Cortex of kidney (tissue), 1 donor: ENCODE results near the gene GAN.

Experiments
- DNase-seq: peaks from one replicate; lab custom pipeline; 2025; lab: John Stamatoyannopoulos, UW

Gene GAN

DNA sequence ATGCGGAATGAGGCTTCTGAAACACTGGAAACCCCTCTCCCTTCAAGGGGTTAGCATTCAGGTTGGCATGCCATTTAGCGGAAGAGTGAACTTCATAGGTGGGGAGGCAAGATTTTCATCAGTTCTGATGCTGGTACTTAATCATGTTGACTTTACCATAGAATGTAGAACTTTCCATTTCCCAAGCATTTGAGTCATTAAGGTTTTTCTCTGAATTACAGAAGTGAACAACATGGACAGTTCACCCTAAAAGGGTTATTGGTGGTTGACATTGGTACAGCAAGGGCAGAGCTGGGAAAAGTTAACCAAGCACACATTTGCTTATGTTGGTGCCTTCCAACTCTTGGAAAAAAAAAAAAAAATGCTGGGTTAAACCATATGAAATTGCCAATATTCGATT, 39.1 kb downstream of the GAN start:
- no peak for DNase-seq

- DNase-seq = no peak
Observed at GRCh38 chr16:81357711-81358260, 43.0 kb downstream of the GAN start.

DNA sequence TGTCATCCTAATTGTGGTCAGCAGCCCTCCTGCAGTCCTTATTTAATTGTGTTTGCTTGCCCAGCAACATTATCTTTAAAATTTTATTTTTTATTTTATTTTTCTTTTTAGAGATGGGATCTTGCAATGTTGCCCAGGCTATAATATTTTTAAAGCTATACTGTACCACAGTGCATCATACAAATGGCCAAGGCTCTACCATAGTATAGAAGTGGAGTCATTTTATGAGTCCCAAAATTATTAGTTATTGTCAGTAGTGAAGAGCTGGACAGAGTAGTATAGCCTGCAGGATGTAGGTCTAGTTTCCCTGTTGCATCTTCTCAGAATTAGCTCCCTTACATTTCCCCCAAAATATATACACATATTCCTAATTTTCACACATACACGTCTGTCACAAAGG, 44.1 kb downstream of the GAN start:
- no peak for DNase-seq

DNA sequence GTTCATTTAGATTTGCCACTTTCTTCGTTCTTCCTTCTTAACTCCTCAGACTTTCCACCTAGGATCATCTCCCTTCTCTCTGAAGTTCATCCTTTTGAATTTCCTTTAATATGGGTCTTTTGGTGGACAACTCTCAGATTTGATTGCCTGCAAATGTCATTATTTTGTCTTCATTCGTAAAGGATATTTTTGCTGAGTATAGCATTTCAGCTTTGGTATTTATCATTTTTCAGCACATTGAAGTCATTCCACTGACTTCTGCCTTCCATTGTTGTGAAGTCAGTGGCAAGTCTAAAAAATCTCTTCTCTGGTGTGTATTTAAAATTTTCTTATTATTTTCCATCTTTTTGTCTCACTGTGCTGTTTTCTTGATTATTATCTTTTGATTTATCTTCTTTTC, 45.4 kb downstream of the GAN start:
- DNase-seq = no peak

GRCh38 chr16:81365731-81366130, 51.0 kb downstream of the GAN start:
- no peak for DNase-seq

- no peak for DNase-seq
Observed at GRCh38 chr16:81366316-81366932, 51.7 kb downstream of the GAN start.

DNA sequence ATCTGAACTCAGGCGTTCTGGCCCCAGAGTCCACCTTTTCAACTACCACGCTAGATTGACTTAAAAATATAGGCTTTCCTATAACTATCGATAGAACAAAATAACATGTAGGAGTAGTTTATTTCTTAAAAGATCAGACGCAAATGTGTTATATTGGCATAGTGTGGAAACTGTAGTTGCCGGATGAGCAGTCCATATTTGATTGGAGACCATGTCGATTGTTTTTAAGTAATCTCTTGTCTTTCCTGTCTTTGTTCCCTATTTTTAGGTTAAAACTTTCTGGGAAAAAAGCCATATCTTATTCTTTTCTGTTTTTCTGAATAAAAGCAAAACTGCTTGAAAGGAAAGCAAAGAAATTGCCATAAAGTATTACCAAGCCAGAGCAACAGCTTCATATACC, 53.1 kb downstream of the GAN start:
- DNase-seq = no peak

DNA sequence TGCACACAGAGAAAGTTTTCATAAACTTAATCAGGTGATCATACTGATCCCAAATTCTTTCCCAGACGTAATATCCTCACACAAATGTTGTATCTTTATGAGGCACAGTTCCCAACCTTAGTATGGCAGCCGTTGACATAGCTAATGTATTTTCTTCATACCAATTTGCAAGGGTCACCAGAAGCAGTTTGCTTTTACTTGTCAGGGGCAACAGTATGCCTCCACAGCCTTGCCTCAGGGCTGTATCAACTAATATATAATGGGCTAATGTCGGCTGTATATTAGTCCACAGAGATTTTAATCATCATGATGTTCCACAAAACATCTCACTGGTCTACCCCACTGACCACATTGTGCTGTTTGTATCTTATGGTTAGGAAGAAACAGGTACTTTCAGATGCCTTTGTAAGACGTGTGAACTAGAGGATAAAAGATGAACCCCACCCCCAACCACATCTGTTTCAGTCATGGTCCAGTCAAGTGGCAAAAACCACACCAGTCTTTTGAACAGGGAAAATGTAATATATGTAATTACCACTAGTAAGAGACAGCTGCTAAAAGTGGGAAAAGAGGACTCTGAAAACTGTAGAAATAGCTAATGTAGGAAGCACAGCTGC, 55.2 kb downstream of the GAN start:
- no peak for DNase-seq

- no peak for DNase-seq
Observed at GRCh38 chr16:81371106-81371505, 56.3 kb downstream of the GAN start.

GRCh38 chr16:81374550-81374949, 59.8 kb downstream of the GAN start:
- DNase-seq = no peak

DNA sequence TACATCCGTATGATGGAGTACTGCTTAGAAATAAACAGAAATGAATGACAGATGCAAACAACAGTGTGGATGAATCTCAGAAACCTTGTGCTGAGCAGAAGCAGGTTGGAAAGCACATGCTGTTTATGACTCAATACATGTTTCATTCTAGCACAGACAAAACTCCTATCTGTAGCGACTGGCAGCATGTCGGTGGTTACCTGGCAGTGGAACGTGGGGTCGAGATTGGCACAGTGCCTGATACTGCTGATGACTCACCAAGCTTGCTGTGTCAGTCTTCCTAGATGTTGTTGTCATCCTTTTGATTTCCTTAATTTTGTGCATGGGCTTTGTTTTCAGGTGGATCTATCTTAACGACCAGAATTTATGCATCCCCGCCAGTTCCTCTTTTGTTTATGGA, 62.1 kb downstream of the GAN start:
- no peak for DNase-seq

- DNase-seq = no peak
Observed at GRCh38 chr16:81378049-81378448, 63.3 kb downstream of the GAN start.

DNA sequence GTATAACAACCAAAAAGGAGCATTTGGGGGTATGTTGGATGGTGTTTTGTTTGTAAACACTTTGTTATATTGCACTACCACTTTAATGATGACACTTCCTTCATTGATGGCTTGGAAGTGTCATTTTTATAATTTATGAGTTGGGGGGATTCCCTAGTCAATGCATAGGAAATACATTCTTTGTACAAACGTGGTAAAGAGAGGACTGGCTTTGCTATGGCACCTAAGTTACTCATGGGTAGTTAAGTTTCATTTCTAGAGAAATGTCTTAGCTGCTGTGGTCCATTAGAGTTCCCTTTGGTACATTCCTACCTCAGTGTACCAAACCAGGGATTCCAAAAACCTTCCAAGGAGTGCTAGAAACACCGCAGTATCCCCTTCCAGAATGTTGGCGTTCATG, 66.2 kb downstream of the GAN start:
- DNase-seq = no peak

DNA sequence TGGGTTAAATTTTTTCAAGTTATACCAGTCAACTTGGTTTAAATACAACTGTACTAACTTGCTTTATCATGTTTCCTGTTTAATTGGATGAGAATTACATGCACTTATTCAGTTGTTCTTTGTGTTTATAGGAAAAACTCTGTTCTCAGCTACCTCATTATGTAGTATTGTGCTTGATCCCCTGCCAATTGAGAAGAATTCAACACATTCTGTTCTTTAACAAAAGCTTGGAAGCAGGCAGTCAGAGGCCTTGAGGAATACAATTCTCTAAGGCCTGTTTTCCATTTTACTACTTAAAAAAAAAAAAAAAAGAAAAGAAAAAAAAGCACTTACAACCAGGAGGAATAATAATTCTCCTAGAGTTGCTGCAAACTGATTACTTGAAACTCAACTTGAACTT, 69.2 kb downstream of the GAN start:
- no peak for DNase-seq

GRCh38 chr16:81385031-81385756, 70.4 kb downstream of the GAN start:
- no peak for DNase-seq

DNA sequence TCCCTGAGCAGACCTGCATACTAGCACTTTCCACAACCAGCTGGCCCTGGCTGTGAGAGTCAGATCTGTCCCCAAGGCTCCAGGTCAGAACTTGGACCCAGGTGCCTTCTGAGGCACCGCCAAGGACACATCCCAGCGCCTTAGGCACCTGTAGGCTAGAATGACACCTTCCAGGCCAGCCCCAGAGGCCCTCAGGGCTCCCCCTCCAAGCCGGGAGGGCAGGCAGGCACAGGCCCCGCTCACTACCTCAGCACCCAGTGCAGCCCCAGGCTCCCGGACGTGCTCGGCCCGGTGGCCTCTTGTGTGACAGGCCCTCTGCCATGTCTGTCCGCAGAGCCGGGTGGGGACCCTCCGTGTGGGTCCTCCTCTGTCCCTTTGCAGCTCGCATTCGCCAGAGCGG, 73.6 kb downstream of the GAN start:
- no peak for DNase-seq

DNA sequence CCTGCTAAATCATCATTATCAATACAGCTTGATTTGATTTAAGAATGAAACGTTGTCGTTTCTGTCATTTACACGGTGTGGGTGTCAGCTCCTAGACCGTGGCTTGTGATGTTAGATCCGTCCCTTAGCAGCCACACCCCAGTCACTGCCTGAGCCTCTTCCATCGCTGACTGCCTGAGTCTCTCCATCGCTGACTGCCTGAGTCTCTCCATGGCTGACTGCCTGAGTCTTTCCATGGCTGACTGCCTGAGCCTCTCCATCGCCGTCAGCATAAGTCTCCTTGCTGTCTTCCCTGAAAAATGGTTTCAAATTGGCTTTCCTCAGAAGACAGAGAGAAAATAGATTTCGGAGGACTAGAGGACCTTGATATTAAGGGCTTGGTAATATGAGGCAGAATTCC, 76.1 kb downstream of the GAN start:
- DNase-seq = no peak

GRCh38 chr16:81392011-81392410, 77.2 kb downstream of the GAN start:
- no peak for DNase-seq

GRCh38 chr16:81394416-81394815, 79.7 kb downstream of the GAN start:
- no peak for DNase-seq

GRCh38 chr16:81394966-81395655, 80.3 kb downstream of the GAN start:
- DNase-seq = no peak

DNA sequence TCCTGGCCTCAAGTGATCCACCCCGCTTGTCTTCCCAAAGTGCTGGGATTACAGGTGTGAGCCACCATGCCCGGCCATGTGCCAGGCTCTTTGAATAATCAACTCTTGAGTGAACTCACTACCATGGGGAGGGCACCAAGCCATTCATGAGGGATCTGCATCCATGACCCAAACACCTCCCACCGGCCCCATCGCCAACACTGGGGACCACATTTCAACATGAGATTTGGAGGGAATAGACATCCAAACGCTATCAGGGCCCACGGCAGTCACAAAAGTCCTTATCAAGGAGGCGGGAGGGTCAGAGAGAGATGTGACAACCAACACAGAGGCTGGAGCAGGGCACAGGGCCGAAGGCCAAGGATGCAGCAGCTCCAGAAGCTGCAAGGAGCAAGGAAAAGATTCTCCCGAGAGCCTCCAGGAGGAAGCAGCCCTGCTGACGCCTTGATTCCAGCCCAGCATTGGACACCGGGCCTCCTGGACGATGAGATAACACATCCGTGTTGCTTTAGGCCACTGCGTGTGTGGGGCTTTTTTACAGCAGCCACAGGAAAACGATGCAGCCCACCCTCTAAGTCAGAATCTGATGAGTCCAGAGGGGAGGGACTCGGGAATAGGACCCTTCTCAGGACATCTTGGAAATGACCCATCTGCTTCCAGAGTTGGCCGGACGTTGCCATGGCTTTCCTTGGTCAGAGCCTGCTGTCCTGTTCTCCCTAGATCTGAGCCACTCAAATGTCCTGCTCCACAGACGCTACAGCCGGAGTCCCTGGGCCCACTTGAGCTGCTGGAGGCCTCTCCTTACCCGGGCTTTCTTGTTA, 82.5 kb downstream of the GAN start:
- DNase-seq = no peak
